Lung (tissue), 12 donors: ENCODE results near the gene KCNJ6. TPM values are rescaled to one million over a fixed set of nuclear protein-coding genes. Genes with fewer than 3 reads are reported as not detected.
A peak's percentile ranks its signal among the peaks of the same experiment; 100 is the strongest.

Experiments used
- ATAC-seq: fragments of 200-7000 bp; cut with Tn5 transposase; one replicate; pipeline ENCODE4 v1.9.1; 2020; ENCODE audit warnings: moderate number of reproducible peaks; ENCODE audit not compliant: insufficient read depth, low FRiP score
- DNase-seq, 3 donors: peaks; one replicate each; pipeline ENCODE4 v3.0.0-alpha.2; 2013 to 2017
- H3K27ac ChIP-seq, 2 donors: one replicate each; pipeline ENCODE4 v1.5.1; 2013; ENCODE audit warnings: mild to moderate bottlenecking in 2 of 2, moderate library complexity in 2 of 2, control low read depth in 1 of 2, inconsistent platforms in 1 of 2, low read depth in 1 of 2, low read length in 1 of 2
- H3K27me3 ChIP-seq, 3 donors: one replicate each; pipeline ENCODE4 v1.5.1; 2013; ENCODE audit warnings: low read length in 2 of 3; ENCODE audit not compliant: control insufficient read depth in 3 of 3, insufficient read depth in 3 of 3
- H3K36me3 ChIP-seq, 4 donors: one replicate each; pipeline ENCODE4 v1.5.1; 2013; ENCODE audit warnings: low read length in 4 of 4, mild to moderate bottlenecking in 1 of 4, moderate library complexity in 1 of 4; ENCODE audit not compliant: control insufficient read depth in 4 of 4, insufficient read depth in 4 of 4
- H3K4me1 ChIP-seq, 5 donors: one replicate each; pipeline ENCODE4 v1.5.1; 2013; ENCODE audit warnings: low read length in 5 of 5, mild to moderate bottlenecking in 2 of 5, moderate library complexity in 1 of 5; ENCODE audit not compliant: control insufficient read depth in 5 of 5, insufficient read depth in 5 of 5
- H3K4me3 ChIP-seq: one replicate; pipeline ENCODE4 v1.5.1; 2013; ENCODE audit warnings: mild to moderate bottlenecking, control low read depth, moderate library complexity
- H3K9ac ChIP-seq, 2 donors: one replicate each; pipeline ENCODE4 v1.5.1; 2013; ENCODE audit warnings: low read length in 2 of 2, control low read depth in 1 of 2; ENCODE audit not compliant: insufficient read depth in 1 of 2
- H3K9me3 ChIP-seq, 4 donors: one replicate each; pipeline ENCODE4 v1.5.1; 2013; ENCODE audit warnings: low read length in 3 of 4, mild to moderate bottlenecking in 1 of 4, moderate library complexity in 1 of 4; ENCODE audit not compliant: control insufficient read depth in 4 of 4, insufficient read depth in 3 of 4
- WGBS, 2 donors: extraction: QIAGEN DNeasy Blood & Tissue Kit; methylation state at CpG; one replicate each; pipeline ENCODE4 v1.1.7; 2013; 5-methylcytosine and 5-hydroxymethylcytosine counted together
- polyA plus RNA-seq, 2 donors: library from polyadenylated mRNA; stranded (reverse); fragments of 200-250 nt; gene quantifications; one replicate each; pipeline ENCODE4 v1.2.1, GENCODE V29; 2013
- total RNA-seq, 2 donors: library from RNA; depleted of rRNA in 1 of 2; stranded (reverse); fragments of >200 nt in 1 of 2; gene quantifications; one replicate each; pipeline ENCODE4 v1.2.1, GENCODE V29; 2014 to 2021
- TF ChIP-seq, protein P1 (sequence below): IDR thresholded peaks from 2 replicates; pipeline ENCODE4 v1.5.1; 2012; ENCODE audit warnings: mild to moderate bottlenecking; ENCODE audit errors: control extremely low read depth, extremely low read depth
- donor health status: control.
- donor health status: control.
- donor health status: Bipolar disorder and iron deficiency.
- donor health status: healthy.
- donor health status: DM: yes; HTN: yes; CAD: no.

KCNJ6 gene
- total and polyA plus RNA-seq, 4 donors, result 0.01 to 0.31 (median 0.03) TPM

DNA sequence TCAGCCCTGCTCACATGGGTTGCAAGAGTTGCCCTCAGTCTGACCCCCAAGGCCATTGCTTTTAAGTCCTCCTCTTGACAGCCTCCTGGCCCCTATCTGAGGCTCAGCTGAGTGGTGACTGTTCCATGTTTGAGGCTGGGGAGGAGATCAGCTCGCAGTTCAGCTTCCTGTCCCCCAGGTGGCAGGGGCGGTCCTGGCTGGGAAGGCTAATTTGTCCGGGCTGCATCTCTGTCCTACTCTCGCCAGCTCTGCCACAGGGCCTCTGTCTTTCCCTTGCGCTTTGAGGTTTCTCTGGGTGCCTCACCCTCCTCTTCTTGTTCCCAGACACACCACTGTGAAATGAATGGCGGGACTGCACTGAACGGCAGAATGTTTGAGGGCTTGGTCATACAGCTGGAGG, 157.3 kb downstream of the KCNJ6 start:
- ATAC-seq (no peak), DNase-seq (peak; percentile 36 to 66 (median 49))
- Histone ChIP-seq H3K4me1 (peaks cover 0 to 9% (median 0%) of the 10 kb centered on the region in 5 donors), H3K4me3 (no peak overlapping the region), H3K9me3 (peaks cover 0 to 2% (median 0%) of the 10 kb centered on the region in 4 donors), H3K9ac (no peak overlapping the region), H3K36me3 (no peaks in the 10 kb centered on the region), H3K27me3 (peaks cover 0 to 7% (median 0%) of the 10 kb centered on the region in 3 donors), H3K27ac (no peak overlapping the region)
- TF ChIP-seq, protein P1, sequence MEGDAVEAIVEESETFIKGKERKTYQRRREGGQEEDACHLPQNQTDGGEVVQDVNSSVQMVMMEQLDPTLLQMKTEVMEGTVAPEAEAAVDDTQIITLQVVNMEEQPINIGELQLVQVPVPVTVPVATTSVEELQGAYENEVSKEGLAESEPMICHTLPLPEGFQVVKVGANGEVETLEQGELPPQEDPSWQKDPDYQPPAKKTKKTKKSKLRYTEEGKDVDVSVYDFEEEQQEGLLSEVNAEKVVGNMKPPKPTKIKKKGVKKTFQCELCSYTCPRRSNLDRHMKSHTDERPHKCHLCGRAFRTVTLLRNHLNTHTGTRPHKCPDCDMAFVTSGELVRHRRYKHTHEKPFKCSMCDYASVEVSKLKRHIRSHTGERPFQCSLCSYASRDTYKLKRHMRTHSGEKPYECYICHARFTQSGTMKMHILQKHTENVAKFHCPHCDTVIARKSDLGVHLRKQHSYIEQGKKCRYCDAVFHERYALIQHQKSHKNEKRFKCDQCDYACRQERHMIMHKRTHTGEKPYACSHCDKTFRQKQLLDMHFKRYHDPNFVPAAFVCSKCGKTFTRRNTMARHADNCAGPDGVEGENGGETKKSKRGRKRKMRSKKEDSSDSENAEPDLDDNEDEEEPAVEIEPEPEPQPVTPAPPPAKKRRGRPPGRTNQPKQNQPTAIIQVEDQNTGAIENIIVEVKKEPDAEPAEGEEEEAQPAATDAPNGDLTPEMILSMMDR, result no peak
- 38 to 43% methylated on average over 7 of the region's 7 CpGs for WGBS, 2 donors

DNA sequence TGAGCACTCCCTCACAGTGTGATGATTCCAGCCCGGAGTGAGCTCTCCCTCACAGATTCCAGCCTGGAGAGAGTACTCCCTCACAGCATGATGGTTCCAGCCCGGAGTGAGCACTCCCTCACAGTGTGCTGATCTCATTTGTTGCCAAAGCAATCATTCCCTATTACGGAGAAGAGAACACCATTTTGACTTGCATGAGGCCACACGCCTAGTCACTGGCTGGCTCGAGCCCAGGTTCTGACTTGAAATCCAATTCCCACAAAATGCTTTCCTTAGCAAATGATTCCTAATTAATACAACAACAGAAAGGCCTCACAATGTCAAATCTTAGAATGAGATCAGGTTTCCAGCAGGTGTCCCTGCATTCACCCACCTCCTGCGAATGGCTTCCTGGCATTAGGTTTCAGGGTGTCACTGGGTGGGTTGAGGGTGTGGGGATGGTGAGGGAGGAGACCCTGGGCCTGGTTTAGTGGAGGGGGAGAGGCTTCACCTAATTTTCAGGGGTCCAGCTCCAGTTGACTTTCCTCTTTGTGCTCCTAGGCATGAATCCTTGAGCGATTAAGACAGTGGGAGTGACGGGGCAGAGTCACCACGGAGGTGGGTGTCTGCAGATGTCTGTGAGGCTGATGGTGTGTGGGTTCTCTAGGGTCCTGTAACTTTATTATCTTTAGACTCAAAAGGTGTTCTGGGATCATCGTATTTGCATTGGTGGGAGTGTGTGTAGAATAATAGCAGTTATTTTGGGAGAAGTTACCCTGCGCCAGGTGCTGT, 158.5 kb downstream of the KCNJ6 start:
- ATAC-seq, result no peak
- Histone ChIP-seq H3K36me3 (no peaks in the 10 kb centered on the region), H3K27ac (no peak overlapping the region), H3K27me3 (peaks cover 0 to 7% (median 0%) of the 10 kb centered on the region in 3 donors), H3K4me3 (no peak overlapping the region), H3K4me1 (peaks cover 0 to 12% (median 0%) of the 10 kb centered on the region in 5 donors), H3K9me3 (peaks cover 0 to 2% (median 0%) of the 10 kb centered on the region in 4 donors), H3K9ac (no peak overlapping the region)
- DNase-seq, result no peak
- 71 to 77% methylated on average over 11 of the region's 11 CpGs for WGBS, 2 donors
- TF ChIP-seq, protein P1, result no peak

DNA sequence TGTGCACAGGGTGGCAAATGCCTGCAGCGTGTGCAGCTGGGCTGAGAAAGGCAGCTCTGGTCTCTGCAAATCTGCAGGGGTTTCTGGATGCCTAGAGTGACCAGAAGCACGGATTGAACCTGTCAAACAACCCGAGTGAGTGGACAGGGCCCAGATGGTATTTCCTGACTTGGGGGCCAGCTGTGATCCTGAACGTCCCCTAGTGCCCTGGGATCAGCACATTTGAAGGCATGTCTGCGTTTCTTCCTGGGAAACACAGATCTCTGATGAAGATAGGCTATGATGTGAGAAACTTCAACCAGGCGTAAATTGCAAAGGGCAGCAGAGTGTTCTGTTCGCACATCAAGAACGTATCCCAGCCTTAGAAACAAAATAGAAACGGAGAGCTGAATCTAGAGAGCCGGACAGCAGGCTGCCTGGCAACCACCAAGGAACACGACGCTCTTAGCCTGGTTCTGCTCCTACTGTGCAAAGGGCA, 163.1 kb downstream of the KCNJ6 start:
- no peak for ATAC-seq

More for the DNA sequence above, 163.1 kb downstream of the KCNJ6 start:
- TF ChIP-seq, protein P1, result no peak
- H3K9ac ChIP-seq, result no peak overlapping the region
- no peaks in the 10 kb centered on the region for H3K9me3 ChIP-seq
- no peaks in the 10 kb centered on the region for H3K36me3 ChIP-seq
- H3K27ac ChIP-seq, result no peak overlapping the region
- DNase-seq, result peak; percentile 74 to 81 (median 80)
- no peak overlapping the region for H3K4me3 ChIP-seq
- peaks cover 0 to 7% (median 0%) of the 10 kb centered on the region in 3 donors for H3K27me3 ChIP-seq
- peaks cover 0 to 13% (median 0%) of the 10 kb centered on the region in 5 donors for H3K4me1 ChIP-seq
- 53 to 57% methylated on average over 12 of the region's 12 CpGs for WGBS, 2 donors
